ENCODE data around the gene FBXO34.

- TF ChIP-seq RBM22 (IDR thresholded peaks at IDR 0.05; ENCODE audit: low read depth, low read length, poor library complexity, severe bottlenecking): no peak
- TF ChIP-seq MTA3 (IDR thresholded peaks at IDR 0.05; ENCODE audit: borderline replicate concordance): no peak
Observed at GRCh38 chr14:55366271-55366670, 95.0 kb downstream of the FBXO34 start.
